Endothelial cell (in vitro differentiated cells): ENCODE data around the gene MCU. TPM values are rescaled to one million over a fixed set of nuclear protein-coding genes. Genes with fewer than 3 reads are reported as not detected.
"Not testable (repeated sequence)": the region's sequence is repeated elsewhere in the genome, so short reads cannot be mapped to it uniquely, and the experiment has no call there.

Experiments
- DNase-seq: peaks from one replicate; pipeline ENCODE4 v3.0.0; 2021; ENCODE audit warnings: low spot score
- H3K27ac Mint-ChIP-seq: one replicate; pipeline ENCODE4 v1.8.0; 2021; ENCODE audit warnings: mixed read lengths, inconsistent platforms; ENCODE audit not compliant: unreplicated experiment
- H3K27me3 Mint-ChIP-seq: one replicate; pipeline ENCODE4 v1.8.0; 2021; ENCODE audit warnings: mild to moderate bottlenecking, moderate library complexity, mixed read lengths, inconsistent platforms; ENCODE audit not compliant: unreplicated experiment
- H3K36me3 Mint-ChIP-seq: one replicate; pipeline ENCODE4 v1.8.0; 2021; ENCODE audit warnings: mild to moderate bottlenecking, low read depth, mixed read lengths, inconsistent platforms; ENCODE audit not compliant: unreplicated experiment
- H3K4me1 Mint-ChIP-seq: one replicate; pipeline ENCODE4 v1.8.0; 2021; ENCODE audit warnings: mild to moderate bottlenecking, mixed read lengths, inconsistent platforms; ENCODE audit not compliant: unreplicated experiment
- H3K4me3 Mint-ChIP-seq: one replicate; pipeline ENCODE4 v1.8.0; 2021; ENCODE audit warnings: mild to moderate bottlenecking, mixed read lengths, inconsistent platforms; ENCODE audit not compliant: unreplicated experiment
- H3K9me3 Mint-ChIP-seq: one replicate; pipeline ENCODE4 v1.8.0; 2021; ENCODE audit warnings: mixed read lengths, inconsistent platforms; ENCODE audit not compliant: unreplicated experiment
- CTCF ChIP-seq: fragments of 200-600 bp; sonication (generic); IDR thresholded peaks from one replicate; pipeline ENCODE4 v1.5.0; 2021; ENCODE audit warnings: antibody characterized with exemption; ENCODE audit not compliant: unreplicated experiment
- total RNA-seq: library from RNA; stranded (reverse); fragmentation: NEBNext Ultra II Directional; extraction: Animal tissue kit (Norgen Biotek cat#: 25700); gene quantifications from one replicate; pipeline ENCODE4 v1.2.1, GENCODE V29; 2021; ENCODE audit not compliant: unreplicated experiment

Gene MCU
- total RNA-seq, 1 donor from 2014 or later: 39.6 TPM

GRCh38 chr10:72736828-72737220 lies 44.9 kb downstream of the MCU start:
- peaks cover 4% of the 10 kb centered on the region for H3K27me3 Mint-ChIP-seq
- no peak for DNase-seq
- no peaks in the 10 kb centered on the region for H3K9me3 Mint-ChIP-seq
- peak overlapping the region; percentile 85 for H3K27ac Mint-ChIP-seq
- H3K4me1 Mint-ChIP-seq: peaks cover 30% of the 10 kb centered on the region
- no peak for TF ChIP-seq CTCF
- H3K36me3 Mint-ChIP-seq: no peaks in the 10 kb centered on the region
- no peak overlapping the region for H3K4me3 Mint-ChIP-seq

GRCh38 chr10:72737357-72737756 lies 45.4 kb downstream of the MCU start:
- H3K4me3 Mint-ChIP-seq, DNase-seq, H3K9me3 Mint-ChIP-seq, H3K36me3 Mint-ChIP-seq, H3K27me3 Mint-ChIP-seq: not testable (repeated sequence)
- H3K27ac Mint-ChIP-seq: peak overlapping the region; percentile 85
- H3K4me1 Mint-ChIP-seq: peaks cover 30% of the 10 kb centered on the region

- Mint-ChIP-seq H3K27ac (peak overlapping the region; percentile 86), H3K4me1 (peaks cover 30% of the 10 kb centered on the region), H3K27me3 (peaks cover 4% of the 10 kb centered on the region), H3K36me3 (no peaks in the 10 kb centered on the region), H3K9me3 (no peaks in the 10 kb centered on the region), H3K4me3 (no peak overlapping the region)
- no peak for TF ChIP-seq CTCF
- no peak for DNase-seq
Measured at GRCh38 chr10:72738486-72738885, 46.5 kb downstream of the MCU start.

- Mint-ChIP-seq H3K4me3 (no peak overlapping the region), H3K9me3 (no peaks in the 10 kb centered on the region), H3K27ac (no peak overlapping the region), H3K4me1 (peaks cover 28% of the 10 kb centered on the region), H3K27me3 (peaks cover 3% of the 10 kb centered on the region), H3K36me3 (no peaks in the 10 kb centered on the region)
- DNase-seq: no peak
- TF ChIP-seq CTCF: no peak
Measured at GRCh38 chr10:72740528-72740927, 48.6 kb downstream of the MCU start.

- Mint-ChIP-seq H3K27ac (no peak overlapping the region), H3K4me1 (peaks cover 17% of the 10 kb centered on the region), H3K27me3 (peaks cover 1% of the 10 kb centered on the region), H3K36me3 (no peaks in the 10 kb centered on the region), H3K4me3 (no peak overlapping the region), H3K9me3 (no peaks in the 10 kb centered on the region)
- no peak for TF ChIP-seq CTCF
- DNase-seq: no peak
Measured at GRCh38 chr10:72742092-72742491, 50.1 kb downstream of the MCU start.

GRCh38 chr10:72742797-72743196 lies 50.9 kb downstream of the MCU start:
- H3K4me3 Mint-ChIP-seq: no peak overlapping the region
- peaks cover 1% of the 10 kb centered on the region for H3K27me3 Mint-ChIP-seq
- no peak overlapping the region for H3K27ac Mint-ChIP-seq
- H3K9me3 Mint-ChIP-seq: no peaks in the 10 kb centered on the region
- H3K36me3 Mint-ChIP-seq: no peaks in the 10 kb centered on the region
- DNase-seq: no peak
- no peak for TF ChIP-seq CTCF
- peaks cover 12% of the 10 kb centered on the region for H3K4me1 Mint-ChIP-seq
